Activated CD4-positive, alpha-beta T cell treated with anti-CD3 and anti-CD28 coated beads, Interleukin-2, amount 10 ng/mL, durations not matched to agents 24 days and 14 days (primary cell): ENCODE measurements around the gene FAM163A. TPM values are rescaled to one million over a fixed set of nuclear protein-coding genes. Genes with fewer than 3 reads are reported as not detected.

Experiments used
- DNase-seq: peaks from one replicate; pipeline ENCODE4 v3.0.0; 2022
- H3K27ac Mint-ChIP-seq: one replicate; pipeline ENCODE4 v1.8.0; 2022; ENCODE audit warnings: mild to moderate bottlenecking, mixed read lengths
- H3K27me3 Mint-ChIP-seq: one replicate; pipeline ENCODE4 v1.8.0; 2022; ENCODE audit warnings: mixed read lengths
- H3K36me3 Mint-ChIP-seq: one replicate; pipeline ENCODE4 v1.8.0; 2022; ENCODE audit warnings: low read depth, mild to moderate bottlenecking, mixed read lengths
- H3K4me1 Mint-ChIP-seq: one replicate; pipeline ENCODE4 v1.8.0; 2021; ENCODE audit warnings: mixed read lengths
- H3K4me3 Mint-ChIP-seq: one replicate; pipeline ENCODE4 v1.8.0; 2022; ENCODE audit warnings: mild to moderate bottlenecking, moderate library complexity, mixed read lengths
- H3K9me3 Mint-ChIP-seq: one replicate; pipeline ENCODE4 v1.8.0; 2021; ENCODE audit warnings: mixed read lengths
- intact Hi-C: fragments of 100-400 bp; cut with micrococcal nuclease; formaldehyde crosslinking; loops from one replicate; pipeline ENCODE4 v1.15.1; 2023
- total RNA-seq: library from RNA; stranded (reverse); gene quantifications from 2 replicates; pipeline ENCODE4 v1.2.3, GENCODE V29; 2022

Gene FAM163A
- total RNA-seq, 1 donor from 2014 or later = not detected

DNA sequence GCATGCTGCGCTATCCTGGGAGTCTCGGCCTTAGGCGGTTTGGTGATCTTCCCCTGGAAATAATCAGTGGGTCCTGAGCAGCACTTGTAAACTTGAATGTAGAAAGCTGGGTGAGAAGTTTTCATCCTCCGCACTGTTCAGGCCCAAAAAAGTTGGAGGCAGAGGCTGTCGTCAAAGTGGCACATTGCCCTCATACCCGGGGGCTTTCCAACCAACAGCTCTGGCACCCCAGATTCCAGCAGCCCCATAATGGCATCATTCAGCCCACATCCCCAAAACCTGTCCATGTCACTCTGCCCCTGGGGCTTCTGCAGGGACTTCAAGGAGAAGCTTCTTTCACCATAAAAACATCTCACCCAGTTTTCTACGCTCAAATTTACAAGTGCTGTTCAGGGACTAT, 75.2 kb downstream of the FAM163A start:
- H3K4me3 Mint-ChIP-seq = no peak overlapping the region
- H3K27me3 Mint-ChIP-seq = peaks cover 18% of the 10 kb centered on the region
- no peak for DNase-seq
- peaks cover 16% of the 10 kb centered on the region for H3K4me1 Mint-ChIP-seq
- no peak overlapping the region for H3K27ac Mint-ChIP-seq
- H3K9me3 Mint-ChIP-seq = no peaks in the 10 kb centered on the region
- no peaks in the 10 kb centered on the region for H3K36me3 Mint-ChIP-seq
- intact Hi-C loops = no loop called here

DNA sequence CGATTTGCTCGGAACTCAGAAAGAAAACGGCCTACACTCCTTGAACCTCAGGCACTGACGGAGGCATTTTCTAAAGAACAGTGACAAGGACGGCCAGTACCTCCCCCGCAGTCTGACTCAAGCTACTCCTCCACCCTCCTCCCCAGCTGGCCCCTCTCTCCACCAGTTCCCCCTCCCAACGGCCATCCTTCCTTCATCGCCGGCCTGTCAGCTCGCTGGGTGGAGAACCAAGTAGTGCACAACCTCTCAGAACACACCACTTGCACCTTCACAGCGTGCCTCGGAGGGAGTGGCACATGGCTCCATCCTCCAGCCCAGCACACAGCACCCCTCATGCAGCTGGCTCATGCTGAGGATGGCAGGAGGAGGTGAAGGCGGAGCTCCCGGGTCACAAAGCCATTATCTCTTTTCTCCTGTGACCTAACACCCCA, 75.7 kb downstream of the FAM163A start:
- Mint-ChIP-seq H3K36me3 (no peaks in the 10 kb centered on the region), H3K27me3 (peaks cover 18% of the 10 kb centered on the region), H3K4me3 (no peak overlapping the region), H3K27ac (no peak overlapping the region), H3K4me1 (peaks cover 16% of the 10 kb centered on the region), H3K9me3 (no peaks in the 10 kb centered on the region)
- intact Hi-C loops = no loop called here
- DNase-seq = no peak

DNA sequence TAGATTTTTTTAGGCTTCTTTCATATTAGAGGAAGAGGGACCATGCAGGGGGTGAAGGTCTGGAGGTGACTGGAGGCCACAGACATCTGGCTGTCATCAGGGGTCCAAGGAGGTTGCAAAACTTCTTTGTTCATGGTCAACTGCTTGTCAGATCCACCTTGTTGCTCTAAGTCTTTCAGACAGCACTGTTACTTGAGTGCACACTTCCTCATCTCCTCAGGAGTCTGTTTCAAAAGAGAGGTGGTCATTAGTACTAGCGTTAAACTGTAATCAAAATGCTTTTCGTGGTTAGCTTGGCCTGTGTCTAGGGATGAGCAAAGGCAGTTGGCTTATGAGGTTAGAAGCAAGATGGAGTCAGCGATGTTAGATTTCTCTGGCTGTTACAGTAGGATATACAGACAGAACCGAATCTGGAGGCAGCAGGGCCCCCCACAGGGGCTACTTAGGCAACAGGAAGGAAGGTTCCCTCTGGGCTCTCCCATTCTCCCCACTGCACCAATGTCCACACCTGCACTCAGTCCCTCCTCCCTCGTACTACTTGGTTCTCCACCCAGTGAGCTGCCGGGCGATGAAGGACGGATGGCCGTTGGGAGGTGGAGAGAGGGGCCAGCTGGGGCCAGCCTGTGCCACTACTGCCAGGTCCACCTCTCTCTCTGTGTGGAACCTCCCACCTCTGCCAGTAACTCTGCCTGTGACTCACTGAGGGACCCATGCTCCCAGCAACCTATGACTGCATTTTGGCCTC, 77.3 kb downstream of the FAM163A start:
- H3K4me1 Mint-ChIP-seq = peaks cover 7% of the 10 kb centered on the region
- no peak overlapping the region for H3K27ac Mint-ChIP-seq
- H3K4me3 Mint-ChIP-seq = no peak overlapping the region
- H3K27me3 Mint-ChIP-seq = peaks cover 18% of the 10 kb centered on the region
- H3K9me3 Mint-ChIP-seq = no peaks in the 10 kb centered on the region
- DNase-seq = no peak
- no peaks in the 10 kb centered on the region for H3K36me3 Mint-ChIP-seq
- intact Hi-C loops = no loop called here

DNA sequence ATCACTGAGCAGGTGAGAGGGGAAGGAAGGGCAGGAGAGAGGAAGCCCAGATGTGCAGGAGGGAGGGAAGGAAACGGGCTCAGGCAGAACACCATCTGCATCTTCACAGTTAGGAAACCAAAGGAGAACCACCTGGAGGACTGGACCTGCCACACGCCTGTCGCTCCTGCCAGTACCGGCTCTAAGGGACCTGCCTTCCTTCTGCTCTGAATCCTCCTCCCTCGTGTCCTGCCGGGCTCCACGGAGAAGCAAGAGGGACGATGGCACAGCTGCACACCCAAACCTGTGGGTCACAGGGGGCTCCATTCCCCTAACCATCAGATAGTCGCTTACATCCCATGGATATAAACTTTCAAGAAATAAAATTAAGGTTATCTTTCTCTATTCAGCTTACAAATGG, 78.4 kb downstream of the FAM163A start:
- intact Hi-C loops = no loop called here

DNA sequence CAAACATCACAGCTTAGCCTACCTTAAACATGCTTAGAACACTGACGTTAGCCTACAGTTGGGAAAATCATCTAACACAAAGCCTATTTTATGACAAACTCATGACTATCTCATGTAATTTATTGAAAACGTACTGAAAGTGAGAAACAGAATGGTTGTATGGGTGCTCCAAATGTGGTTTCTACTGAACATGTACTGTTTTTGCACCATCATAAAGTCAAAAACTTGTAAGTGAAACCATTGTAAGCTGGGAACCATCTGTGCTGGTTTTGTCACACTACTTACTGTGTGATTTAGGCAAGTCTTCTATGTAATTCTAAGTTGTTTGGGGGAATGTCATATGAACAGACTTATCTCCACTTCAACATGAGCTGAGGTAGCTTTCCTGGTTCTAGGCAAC, 79.0 kb downstream of the FAM163A start:
- intact Hi-C loops = no loop called here
- Mint-ChIP-seq H3K27ac (no peak overlapping the region), H3K9me3 (no peaks in the 10 kb centered on the region), H3K27me3 (peaks cover 6% of the 10 kb centered on the region), H3K36me3 (no peaks in the 10 kb centered on the region), H3K4me1 (no peaks in the 10 kb centered on the region), H3K4me3 (no peak overlapping the region)
- DNase-seq = no peak

More for the DNA sequence above, 78.4 kb downstream of the FAM163A start:
- no peak for DNase-seq
- Mint-ChIP-seq H3K4me3 (no peak overlapping the region), H3K9me3 (no peaks in the 10 kb centered on the region), H3K4me1 (no peaks in the 10 kb centered on the region), H3K27me3 (peaks cover 8% of the 10 kb centered on the region), H3K27ac (no peak overlapping the region), H3K36me3 (no peaks in the 10 kb centered on the region)

DNA sequence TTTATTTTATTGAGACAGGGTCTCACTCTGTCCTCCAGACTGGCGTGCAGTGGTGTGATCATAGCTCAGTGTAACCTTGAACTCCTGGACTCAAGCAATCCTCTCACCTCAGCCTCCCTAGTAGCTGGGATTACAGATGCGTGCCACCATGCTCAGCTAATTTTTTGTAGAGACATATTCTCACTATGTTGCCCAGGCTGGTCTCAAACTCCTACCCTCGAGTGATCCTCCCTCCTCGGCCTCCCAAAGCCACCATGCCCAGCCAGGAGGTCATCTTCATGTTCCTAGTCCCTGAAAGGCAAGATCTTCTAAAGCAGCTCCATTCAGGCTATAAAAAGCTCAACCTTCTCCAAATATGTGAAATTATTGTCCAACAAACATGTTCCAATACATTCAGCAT, 80.6 kb downstream of the FAM163A start:
- H3K27ac Mint-ChIP-seq = no peak overlapping the region
- H3K27me3 Mint-ChIP-seq = peaks cover 3% of the 10 kb centered on the region
- intact Hi-C loops = no loop called here

DNA sequence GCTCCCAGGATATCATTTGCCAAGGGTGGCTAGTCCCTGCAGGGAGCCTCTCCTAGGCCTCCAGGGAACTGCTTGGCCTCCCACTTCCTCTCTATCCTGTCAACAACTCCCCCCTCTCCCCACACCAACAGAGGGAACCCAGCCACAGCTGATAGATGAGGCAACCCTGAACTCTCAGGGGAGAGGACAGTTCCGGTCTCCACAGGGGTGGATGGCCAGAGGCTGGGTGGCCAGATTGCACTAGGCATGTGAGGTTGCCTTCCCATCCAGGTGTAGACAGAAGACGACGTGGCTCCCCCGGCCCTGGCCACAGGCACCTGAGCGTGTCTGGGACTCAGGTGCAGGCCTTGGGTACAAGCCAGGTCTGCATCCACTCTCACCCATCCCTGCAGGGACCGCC, 81.2 kb downstream of the FAM163A start:
- no peak for DNase-seq
- no peaks in the 10 kb centered on the region for H3K9me3 Mint-ChIP-seq
- intact Hi-C loops = no loop called here
- no peak overlapping the region for H3K4me3 Mint-ChIP-seq
- H3K4me1 Mint-ChIP-seq = no peaks in the 10 kb centered on the region
- peaks cover 3% of the 10 kb centered on the region for H3K27me3 Mint-ChIP-seq
- no peaks in the 10 kb centered on the region for H3K36me3 Mint-ChIP-seq
- H3K27ac Mint-ChIP-seq = no peak overlapping the region

More for the DNA sequence above, 80.6 kb downstream of the FAM163A start:
- Mint-ChIP-seq H3K4me1 (no peaks in the 10 kb centered on the region), H3K4me3 (no peak overlapping the region), H3K9me3 (no peaks in the 10 kb centered on the region), H3K36me3 (no peaks in the 10 kb centered on the region)
- DNase-seq = no peak

DNA sequence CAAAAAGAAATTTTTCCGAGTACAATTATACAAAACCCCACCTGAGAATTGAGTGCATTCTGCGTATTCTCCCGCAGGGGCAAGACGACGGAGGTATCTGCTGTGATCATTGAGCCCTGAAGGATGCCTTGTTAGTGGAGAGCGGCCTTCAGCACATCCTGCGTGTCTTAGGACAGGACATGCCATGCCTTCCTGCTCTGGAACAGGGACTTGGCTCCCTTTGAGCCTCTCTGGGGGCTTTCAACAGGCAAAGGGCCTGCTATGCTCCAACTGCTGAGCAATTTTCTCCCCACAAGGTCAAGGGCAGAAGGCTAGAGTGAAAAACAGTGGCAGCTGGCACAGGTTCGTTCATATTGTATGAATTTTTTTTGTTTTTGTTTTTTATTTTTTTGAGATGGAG, 82.1 kb downstream of the FAM163A start:
- Mint-ChIP-seq H3K4me3 (no peak overlapping the region), H3K27me3 (peaks cover 3% of the 10 kb centered on the region), H3K9me3 (no peaks in the 10 kb centered on the region), H3K36me3 (no peaks in the 10 kb centered on the region), H3K4me1 (no peaks in the 10 kb centered on the region), H3K27ac (no peak overlapping the region)
- no peak for DNase-seq
- intact Hi-C loops = no loop called here

DNA sequence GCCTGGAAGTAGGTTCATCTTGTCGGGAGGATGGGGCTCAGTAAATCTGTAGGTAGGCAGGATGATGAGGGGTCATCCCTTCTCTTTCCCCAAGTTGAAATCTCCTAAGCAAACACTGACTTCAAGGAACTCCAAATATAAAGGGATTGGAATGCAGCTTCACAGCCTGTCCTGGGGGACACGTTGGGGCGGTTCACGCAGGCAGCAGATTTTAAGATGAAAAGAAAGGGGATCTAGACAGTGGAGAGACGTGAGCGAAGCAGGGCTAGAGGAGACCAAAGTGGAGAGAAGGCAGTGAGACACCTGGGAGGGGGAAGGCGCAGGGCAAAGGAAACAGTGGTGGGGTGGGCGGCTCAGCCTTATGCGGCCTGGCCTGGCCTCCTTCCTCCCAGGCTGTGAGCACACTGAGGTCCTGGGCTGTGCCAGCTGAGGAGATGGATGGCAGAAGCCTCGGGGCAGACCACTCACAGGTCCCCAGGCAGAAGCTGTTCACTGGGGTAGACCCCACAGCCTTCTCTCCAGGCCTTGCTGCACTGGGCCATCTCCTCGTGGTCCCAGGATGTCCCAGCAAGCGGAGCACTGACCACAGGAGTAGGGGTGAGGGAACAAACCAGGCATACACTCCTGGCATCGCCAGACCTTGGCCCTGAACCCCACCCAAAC, 82.8 kb downstream of the FAM163A start:
- intact Hi-C loops = no loop called here
- no peak overlapping the region for H3K4me3 Mint-ChIP-seq
- no peaks in the 10 kb centered on the region for H3K36me3 Mint-ChIP-seq
- H3K27ac Mint-ChIP-seq = no peak overlapping the region
- H3K27me3 Mint-ChIP-seq = peaks cover 3% of the 10 kb centered on the region
- H3K4me1 Mint-ChIP-seq = peaks cover 3% of the 10 kb centered on the region
- DNase-seq = no peak
- no peaks in the 10 kb centered on the region for H3K9me3 Mint-ChIP-seq

DNA sequence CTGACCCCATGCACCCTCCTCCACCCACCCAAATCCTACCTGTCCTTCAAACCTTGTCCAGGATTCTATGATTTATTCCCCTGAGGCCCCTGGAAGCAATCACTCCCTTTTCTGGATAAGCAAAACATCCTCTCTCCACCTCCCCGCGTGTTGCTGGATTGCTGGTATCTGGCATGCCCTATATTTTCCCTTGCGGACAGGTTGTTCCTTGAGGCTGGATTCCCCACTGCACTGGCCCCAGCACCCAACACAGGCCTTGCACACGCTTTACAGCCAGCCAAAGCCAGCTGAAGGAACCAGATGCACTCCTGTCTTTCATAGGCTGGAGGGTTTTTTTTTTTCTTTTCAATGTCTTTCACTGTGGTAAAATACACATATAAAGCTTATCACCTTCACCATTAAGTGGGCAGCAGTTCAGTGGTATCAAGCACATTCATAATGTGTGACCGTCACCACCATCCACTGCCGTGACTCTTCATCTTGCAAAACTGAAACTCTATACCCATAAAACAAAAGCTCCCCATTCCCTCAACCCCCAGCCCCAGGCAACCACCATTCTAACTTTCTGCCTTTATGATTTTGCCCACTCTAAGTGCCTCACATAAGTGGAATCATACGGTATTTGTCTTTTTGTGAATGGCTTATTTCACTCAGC, 83.7 kb downstream of the FAM163A start:
- Mint-ChIP-seq H3K36me3 (no peaks in the 10 kb centered on the region), H3K27me3 (peaks cover 3% of the 10 kb centered on the region), H3K9me3 (no peaks in the 10 kb centered on the region), H3K4me1 (peaks cover 11% of the 10 kb centered on the region), H3K27ac (no peak overlapping the region), H3K4me3 (no peak overlapping the region)
- intact Hi-C loops = no loop called here
- DNase-seq = no peak

DNA sequence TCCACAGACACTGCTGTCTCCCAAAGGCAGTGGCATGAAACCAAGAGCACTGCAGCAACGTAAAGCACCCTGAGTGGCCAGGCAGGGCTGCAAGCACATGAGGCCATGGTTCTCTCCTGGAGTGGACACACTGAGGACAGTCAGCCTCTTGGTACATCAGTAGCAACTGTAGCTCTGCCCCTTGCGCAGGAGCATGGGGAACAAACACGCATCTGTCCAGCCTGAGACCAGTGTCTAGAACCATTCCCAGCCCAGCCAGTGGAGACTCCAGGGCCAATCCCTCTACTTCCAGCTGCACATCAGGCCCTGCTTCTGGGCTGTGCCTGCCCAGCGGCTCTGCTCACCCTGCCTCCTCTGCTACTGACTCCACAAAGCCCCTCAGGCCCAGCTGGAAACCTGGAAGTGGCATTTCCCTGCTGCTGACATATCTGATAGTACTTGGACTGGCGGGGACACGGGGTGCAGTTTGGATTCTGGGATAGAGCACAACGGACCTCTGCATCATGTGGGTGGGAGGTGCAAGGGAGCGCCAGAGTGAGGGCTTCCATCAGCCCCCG, 85.5 kb downstream of the FAM163A start:
- Mint-ChIP-seq H3K27me3 (peaks cover 3% of the 10 kb centered on the region), H3K4me3 (no peak overlapping the region), H3K27ac (no peak overlapping the region), H3K4me1 (peaks cover 21% of the 10 kb centered on the region), H3K36me3 (no peaks in the 10 kb centered on the region), H3K9me3 (no peaks in the 10 kb centered on the region)
- intact Hi-C loops = no loop called here
- no peak for DNase-seq

DNA sequence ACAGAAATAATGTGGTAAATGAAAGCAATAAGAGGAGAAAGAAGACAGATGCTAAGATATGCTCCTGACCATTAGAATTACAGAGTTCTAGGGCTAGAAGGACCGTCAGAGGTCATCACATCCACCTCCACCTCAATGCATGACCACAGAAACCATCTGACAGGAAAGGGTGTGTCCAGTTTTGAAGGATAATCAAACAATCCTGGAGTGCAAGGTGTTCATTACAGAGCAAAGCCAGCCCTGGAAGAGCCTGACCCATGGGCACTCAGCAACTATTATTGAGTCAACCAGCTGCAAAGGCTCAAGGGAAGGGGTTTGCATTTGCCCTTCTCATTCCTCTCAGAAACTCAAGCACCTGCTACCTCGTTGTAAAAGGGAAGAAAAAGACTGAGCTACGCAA, 88.1 kb downstream of the FAM163A start:
- no peak overlapping the region for H3K27ac Mint-ChIP-seq
- H3K36me3 Mint-ChIP-seq = no peaks in the 10 kb centered on the region
- H3K4me1 Mint-ChIP-seq = peaks cover 21% of the 10 kb centered on the region
- peak overlapping the region; percentile 40 for H3K4me3 Mint-ChIP-seq
- DNase-seq = no peak
- intact Hi-C loops = no loop called here
- peaks cover 3% of the 10 kb centered on the region for H3K27me3 Mint-ChIP-seq
- H3K9me3 Mint-ChIP-seq = no peaks in the 10 kb centered on the region

DNA sequence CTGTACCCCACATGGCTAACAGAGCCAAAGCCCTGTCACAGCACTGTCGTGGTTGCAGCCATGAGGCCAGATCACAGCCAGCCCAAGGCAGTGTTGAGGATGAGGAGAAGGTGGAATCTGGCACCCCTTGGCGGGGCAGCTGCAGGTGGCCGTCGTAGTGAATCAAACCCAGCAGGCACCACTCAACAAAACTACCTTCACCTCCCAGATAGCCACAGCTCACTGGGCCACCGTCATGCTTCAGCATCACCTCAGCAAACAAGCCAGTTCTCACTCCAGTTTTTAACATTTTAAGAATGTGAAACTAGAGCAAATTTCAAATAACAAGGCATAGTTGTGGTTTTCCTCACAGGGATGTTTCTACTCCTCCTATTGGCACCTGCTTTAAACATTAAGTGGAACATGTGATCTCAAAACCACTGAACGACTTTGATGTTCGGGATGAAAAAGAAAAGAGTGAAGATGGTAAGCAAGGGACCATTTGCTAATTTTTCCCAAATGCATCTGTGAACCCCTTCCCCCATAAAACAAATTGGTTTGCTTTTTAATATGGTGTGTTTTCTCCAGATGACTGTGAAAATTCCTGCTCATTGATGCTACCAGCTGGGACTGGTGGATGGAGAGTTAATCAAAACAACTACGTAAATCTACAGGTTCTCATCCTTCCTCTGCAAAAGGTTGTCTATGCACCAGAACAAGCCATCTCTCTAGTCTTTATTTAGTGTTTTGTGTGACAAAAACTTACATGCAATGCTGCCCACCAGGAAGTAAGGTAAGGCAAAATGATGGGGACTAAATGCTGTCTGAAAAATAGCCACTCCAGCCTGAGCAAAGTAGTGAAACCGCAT, 89.0 kb downstream of the FAM163A start:
- Mint-ChIP-seq H3K4me3 (peak overlapping the region; percentile 50), H3K9me3 (no peaks in the 10 kb centered on the region), H3K27ac (peak overlapping the region; percentile 30), H3K4me1 (peaks cover 21% of the 10 kb centered on the region), H3K27me3 (peaks cover 2% of the 10 kb centered on the region), H3K36me3 (no peaks in the 10 kb centered on the region)
- intact Hi-C loops = no loop called here
- DNase-seq = peak; percentile 72
